Stimulated activated CD4-positive, alpha-beta T cell treated with anti-CD3 and anti-CD28 coated beads, Interleukin-12 subunit alpha, Interleukin-12 subunit beta, amount 100 ng/mL, for 24 hours (primary cell): ENCODE results near the gene IFI44.

Experiments
- DNase-seq, 2 experiments: peaks; one replicate each; pipeline ENCODE4 v3.0.0-alpha.2; 2020; ENCODE audit warnings: low read depth in 2 of 2

IFI44 gene, protein sequence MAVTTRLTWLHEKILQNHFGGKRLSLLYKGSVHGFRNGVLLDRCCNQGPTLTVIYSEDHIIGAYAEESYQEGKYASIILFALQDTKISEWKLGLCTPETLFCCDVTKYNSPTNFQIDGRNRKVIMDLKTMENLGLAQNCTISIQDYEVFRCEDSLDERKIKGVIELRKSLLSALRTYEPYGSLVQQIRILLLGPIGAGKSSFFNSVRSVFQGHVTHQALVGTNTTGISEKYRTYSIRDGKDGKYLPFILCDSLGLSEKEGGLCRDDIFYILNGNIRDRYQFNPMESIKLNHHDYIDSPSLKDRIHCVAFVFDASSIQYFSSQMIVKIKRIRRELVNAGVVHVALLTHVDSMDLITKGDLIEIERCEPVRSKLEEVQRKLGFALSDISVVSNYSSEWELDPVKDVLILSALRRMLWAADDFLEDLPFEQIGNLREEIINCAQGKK

DNA sequence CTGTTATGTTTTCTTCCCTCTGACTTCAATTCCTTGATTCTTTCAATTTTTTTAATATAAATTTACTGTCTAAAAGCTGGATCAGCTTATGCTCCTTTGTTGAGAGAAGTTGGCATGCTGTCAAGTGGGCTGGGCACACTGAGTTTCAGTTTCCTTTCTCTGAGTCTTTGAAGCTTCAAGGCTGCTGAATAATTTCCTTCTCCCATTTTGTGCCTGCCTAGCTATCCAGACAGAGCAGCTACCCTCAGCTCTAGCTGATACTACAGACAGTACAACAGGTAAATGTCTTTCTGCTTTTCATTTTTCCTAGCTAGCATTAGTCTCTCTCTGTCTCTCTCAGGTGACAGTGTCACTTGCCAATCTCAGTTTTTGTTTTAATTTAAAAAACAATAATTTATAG is at the start of gene IFI44:
Gene IFI44, plus strand, starts transcription at position 204 of the 400 bp plus-strand sequence. CDS start 365 bp downstream, outside the sequence.
- DNase-seq: peak; percentile 35 to 60

DNA sequence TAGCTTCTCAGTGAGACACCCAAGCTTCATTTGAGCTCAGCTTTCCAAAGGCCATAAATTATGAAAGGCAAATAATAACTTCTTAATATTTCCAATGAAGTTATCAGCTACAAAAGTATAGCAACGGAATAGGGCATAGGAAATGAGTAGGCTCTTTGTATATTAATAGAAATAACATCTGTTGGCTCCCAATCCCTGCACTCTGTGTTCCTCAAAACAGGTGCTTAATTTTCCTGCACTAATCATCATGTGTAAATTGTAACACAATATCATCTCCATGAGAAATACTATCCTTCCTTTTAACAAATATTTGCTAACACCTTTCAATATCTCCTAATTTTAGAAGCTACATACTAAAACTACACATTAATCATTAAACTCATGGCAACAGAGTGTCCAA is 48.6 kb upstream of the IFI44 start:
- no peak for DNase-seq

DNA sequence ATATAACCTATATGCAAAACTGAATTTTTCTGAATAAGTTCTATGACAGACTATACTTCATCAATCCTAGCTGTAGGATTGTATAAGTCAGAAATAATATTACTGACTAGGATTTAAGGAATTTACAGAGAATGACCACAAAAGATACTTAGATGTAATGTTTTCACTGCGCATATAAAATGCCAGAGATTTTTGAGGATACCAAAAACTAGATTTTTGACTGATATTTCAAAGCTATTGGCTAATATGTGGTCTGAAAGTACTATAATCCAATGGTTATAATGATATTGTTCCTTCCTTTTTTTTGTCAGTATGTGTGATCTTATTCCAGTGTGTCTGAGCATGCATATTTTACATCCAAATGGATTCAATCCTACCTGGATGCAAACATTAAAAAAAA is 46.4 kb upstream of the IFI44 start:
- no peak for DNase-seq

DNA sequence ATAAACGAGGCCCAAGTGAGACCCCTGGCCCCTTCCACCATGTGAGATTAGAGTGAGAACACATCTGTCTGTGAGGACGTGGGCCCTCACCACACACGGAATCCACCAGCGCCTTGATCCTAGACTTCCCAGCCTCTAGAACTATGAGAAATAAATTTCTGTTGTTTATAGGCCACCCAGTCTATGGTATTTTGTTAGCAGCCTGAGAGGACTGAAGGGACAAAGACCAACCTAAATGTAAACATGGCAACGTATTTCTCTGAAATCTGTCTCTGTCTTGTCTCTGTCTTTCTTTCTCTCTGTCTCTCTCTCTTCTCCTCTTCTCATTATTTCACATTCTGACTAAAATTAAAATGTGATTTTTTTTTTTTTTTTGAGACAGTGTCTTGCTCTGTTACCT is 45.0 kb upstream of the IFI44 start:
- DNase-seq: no peak

DNA sequence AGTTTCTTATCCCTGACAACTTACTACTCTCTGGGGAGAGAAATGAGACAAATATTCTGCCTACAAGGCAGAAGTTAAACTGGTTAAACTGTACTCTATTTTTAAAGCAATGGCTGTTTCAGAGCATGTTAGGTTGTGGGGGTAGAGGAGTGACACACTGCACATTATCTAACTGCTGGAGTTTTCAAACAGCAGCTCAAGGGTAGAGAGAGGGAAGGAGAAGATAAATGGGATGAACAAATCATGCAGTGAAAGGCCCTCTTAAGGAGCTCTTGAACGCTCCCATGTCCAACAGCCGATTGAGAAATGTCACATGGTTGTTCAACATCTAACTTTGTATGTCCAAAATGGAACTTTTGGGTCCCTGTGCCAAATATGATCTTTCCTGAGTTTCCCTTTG is 43.4 kb upstream of the IFI44 start:
- no peak for DNase-seq

DNA sequence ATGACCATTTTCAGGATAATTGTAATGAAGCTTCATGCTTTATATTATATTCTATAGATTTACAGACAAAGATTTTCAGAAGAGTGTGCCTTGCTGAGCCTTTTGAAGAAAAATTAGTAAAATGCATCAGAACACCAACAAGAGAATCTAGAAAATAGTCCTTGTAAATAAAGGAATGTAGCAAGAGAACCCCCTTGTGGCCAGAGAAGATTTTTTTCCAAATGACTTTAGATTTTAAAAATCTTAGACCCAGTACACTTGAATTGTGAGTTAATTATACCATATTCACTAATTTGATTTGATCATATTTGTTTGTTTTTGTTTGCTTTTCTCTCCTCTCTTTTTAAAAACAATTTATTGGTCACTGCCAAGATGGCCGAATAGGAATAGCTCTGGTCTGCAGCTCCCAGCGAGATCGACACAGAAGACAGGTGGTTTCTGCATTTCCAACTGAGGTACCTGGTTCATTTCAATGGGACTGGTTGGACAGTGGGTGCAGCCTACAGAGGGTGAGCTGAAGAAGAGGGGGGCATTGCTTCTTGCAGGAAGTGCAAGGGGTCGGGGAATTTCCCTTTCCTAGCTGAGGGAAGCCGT is 42.2 kb upstream of the IFI44 start:
- DNase-seq: no peak

DNA sequence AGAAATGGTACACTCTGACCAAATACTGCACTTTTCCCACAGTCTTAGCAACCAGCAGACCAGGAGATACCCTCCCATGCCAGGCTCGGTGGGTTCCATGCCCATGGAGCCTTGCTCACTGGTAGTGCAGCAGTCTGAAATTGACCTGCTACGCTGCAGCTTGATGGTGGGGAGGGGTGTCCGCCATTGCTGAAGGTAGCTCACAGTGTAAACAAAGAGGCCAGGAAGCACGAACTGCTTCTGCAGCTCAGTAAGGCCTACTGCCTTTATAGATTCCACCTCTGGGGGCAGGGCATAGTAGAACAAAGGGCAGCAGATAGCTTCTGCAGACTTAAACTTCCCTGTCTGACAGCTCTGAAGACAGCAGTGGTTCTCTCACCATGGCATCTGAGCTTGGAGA is 41.7 kb upstream of the IFI44 start:
- no peak for DNase-seq

DNA sequence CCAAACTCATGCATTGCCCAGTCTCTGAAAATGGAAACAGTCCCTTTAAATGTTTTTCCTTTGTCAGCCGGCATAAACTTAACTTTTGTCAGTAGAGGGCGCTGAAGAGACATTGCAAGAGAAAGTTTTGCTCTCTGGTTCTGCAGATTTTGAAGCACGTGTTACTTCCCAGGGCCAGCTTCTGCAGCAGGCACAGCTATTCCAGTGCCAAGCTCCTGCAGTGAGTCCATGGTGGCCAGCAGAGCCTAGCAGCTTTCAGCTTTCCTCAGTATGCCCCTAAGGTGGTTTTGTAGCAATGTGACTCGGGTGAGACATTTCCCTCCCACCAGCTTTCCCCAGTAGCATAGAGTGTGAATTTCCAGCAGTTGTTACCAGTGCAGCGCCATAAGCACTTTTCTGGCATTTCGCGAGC is 32.0 kb upstream of the IFI44 start:
- DNase-seq: peak; percentile 10 to 19

DNA sequence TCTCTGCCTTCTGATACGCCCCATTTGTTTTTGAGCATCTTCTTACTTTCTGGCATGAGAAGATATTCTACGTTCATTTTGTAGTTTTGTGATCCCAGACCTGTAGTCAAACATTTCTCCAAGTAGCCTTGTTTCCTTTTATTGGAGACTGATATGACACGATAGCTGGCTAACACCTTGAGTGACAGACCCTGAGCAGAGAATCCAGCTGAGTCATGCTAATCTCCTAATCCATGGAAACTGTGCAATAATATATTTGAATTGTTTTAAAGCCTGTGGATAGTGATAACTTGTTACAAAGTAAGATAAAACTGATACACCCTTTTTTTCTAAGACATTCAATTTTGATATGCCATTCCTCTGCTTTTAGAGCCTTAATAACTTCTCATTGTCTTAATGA is 30.6 kb upstream of the IFI44 start:
- DNase-seq: no peak

DNA sequence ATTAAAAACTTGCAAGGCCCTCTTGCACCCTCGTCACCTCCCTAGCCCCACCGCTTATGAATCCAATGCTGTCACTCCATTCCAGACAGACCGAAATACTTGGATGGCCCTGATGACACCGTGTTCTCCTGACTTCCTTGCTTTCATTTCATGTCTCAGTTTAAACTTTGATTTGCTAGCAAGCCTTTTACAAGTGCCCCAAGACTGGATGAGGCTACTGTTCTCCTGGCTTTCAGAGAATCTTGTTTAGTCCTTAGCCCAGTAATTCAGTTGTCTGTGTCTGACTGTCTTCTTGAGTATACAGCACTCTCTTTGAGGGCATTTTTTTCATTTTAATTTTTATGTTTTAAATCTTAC is 30.2 kb upstream of the IFI44 start:
- no peak for DNase-seq

DNA sequence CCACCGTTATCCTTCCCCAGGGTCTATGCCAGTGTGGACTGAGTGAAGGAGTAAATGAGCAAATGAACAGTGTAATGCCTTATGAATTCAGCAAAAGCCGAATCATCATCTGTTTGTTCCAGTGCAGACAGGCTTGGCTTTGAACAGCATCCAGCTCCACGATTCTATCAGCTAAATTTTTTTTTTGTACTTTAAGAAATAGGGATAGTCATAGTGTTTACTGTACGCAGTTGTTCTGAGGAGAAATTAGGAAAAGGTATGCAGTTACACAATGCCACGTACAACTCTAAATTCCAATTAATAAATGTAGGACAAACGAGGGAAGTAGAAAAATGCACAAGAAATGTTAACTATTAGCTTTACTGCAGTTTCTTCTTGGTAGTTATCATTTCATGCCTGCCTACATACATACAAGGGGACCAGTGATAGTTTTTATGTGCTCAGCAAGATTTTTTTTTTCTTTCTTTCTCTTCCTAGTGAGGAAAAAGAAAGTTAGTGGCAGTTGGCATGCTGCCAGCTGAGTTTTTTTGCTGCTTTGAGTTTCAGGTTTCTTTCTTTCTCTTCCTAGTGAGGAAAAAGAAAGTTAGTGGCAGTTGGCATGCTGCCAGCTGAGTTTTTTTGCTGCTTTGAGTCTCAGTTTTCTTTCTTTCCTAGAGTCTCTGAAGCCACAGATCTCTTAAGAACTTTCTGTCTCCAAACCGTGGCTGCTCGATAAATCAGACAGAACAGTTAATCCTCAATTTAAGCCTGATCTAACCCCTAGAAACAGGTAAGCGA is 29.6 kb upstream of the IFI44 start, which contains the start of gene IFI44L:
Gene IFI44L, plus strand, starts transcription at position 646 of the 777 bp plus-strand sequence. CDS start 7,468 bp downstream, outside the sequence.
- peak; percentile 43 to 46 for DNase-seq

DNA sequence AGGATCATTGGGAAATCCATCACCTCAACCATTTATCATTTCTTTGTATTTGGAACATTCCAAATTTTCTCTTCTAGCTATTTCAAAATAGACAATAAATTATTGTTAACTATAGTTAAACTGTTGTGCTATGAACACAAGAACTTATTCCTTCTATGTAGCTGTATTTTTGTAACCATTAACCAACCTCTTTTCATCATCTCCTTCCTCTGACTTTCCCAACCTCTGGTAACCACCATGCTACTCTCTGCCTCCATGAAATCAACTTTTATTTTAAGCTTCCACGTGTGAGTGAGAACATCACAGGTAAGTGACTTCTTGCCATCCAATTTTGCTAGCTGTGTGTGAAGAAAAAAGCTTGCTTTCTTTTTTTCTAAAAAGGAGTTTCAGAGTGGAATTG is 29.0 kb upstream of the IFI44 start:
- no peak for DNase-seq

DNA sequence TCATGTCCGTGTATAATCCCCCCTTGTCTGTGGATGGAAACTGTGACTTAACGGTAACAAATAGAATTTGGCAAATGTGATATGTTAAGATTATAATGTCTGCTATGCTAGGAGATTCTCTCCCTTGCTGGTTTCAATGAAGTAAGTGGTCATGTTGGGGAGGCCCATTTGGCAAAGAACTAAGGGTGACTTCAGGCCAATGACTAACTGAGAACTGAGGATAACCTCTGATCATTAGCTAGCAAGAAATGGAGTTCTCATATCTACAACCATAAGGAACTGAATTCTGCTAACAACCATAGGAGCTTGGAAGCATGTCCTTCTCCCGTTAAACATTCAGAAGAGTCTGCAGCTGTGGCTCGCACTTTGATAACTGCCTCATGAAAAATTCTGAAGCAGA is 27.1 kb upstream of the IFI44 start:
- no peak for DNase-seq

DNA sequence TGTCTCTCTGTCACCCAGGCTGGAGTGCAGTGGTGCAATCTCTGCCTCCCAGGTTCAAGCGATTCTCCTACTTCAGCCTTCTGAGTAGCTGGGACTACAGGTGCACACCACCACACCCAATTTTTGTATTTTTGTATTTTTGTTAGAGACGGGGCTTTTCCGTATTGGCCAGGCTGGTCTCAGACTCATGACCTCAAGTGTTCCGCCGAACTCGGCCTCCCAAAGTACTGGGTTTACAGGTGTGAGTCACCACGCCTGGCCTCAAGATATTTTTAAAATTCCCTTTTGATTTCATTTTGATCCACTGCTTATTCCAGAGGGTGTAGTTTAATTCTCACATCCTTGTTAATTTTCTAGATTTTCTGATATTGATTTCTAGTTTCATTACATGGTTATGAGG is 25.6 kb upstream of the IFI44 start:
- DNase-seq: no peak

DNA sequence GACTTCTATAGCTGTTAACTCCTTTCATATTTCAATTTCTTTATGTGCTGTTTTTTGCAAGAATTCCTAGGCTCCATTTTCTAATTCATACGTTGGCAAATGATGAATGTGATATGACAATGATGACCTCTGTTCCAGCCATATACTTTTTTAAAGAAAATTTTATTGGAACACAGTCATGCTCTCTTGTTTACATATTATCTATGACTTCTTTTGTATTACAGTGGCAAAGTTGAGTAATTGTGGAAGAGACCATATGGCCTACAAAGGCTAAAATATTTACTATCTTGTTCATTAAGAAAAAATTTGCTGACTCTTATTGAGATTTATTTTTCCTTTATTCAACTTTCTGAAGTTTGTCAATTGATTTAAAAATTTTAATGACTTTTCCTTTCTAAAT is 22.3 kb upstream of the IFI44 start:
- DNase-seq: no peak

DNA sequence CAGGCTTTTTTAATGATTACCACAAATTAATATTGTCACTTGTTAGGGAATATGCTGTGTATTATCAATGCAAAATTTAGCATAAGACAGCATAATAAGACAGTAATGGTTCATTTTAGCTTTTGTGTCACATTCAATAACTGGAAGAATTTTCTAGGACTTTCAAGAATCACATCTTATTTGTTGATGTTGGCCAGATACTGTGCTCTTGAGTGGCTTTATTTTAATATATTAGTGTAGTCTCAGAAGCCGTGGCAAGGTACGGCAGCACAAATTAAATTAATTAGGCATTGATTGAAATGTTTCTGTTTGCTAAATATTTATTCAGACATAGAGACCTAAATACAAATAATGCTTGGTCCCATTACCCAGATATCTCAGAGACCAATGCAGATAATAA is 19.0 kb upstream of the IFI44 start:
- no peak for DNase-seq

DNA sequence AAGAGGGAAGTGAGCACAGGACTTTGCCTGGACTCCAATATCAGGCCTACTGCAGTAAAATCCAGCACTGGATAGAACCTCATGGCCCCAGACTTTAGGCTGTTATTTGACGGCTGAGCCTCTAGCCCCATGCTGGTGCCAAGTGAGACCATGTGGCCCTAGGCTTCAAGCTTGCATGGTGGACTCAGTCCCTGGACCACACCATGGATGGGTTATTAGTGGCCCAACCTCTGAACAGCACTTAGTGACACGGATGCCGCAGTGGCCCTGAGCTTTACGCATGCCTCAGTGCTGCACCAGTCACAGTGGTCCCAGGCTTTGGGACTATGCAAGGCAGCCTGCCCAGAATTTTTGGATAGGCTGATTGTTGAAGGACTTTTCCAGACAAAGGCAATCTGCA is 16.4 kb upstream of the IFI44 start:
- DNase-seq: no peak

DNA sequence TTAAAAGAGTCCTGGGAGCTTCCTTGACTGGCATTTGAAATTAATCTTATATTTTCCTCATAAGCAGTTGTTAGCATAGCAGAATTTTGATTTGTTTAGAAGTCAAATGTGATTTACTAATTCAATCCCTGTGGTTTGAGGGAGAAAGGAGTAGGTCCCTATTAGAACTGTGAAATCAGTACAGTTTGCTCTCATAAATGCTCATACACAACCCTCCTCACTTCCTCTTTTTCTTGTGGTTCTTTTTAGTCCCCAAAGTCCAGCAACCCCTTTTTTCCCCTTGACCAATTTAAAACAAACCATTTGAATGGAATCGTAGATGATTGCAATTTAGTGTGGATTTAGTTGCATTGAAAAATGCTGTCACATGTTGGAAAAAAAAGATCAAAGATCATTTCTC is 9.2 kb upstream of the IFI44 start:
- no peak for DNase-seq

DNA sequence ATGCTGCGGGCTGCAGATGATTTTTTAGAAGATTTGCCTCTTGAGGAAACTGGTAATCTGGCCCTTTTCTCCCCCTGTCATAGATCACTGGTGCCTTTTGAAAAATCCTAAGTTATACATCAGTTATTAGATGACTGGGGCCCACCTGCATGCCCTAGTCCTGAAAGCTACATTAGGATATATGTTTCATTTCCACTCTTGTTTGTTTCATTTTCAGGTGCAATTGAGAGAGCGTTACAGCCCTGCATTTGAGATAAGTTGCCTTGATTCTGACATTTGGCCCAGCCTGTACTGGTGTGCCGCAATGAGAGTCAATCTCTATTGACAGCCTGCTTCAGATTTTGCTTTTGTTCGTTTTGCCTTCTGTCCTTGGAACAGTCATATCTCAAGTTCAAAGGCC is 8.1 kb upstream of the IFI44 start:
- DNase-seq: no peak

DNA sequence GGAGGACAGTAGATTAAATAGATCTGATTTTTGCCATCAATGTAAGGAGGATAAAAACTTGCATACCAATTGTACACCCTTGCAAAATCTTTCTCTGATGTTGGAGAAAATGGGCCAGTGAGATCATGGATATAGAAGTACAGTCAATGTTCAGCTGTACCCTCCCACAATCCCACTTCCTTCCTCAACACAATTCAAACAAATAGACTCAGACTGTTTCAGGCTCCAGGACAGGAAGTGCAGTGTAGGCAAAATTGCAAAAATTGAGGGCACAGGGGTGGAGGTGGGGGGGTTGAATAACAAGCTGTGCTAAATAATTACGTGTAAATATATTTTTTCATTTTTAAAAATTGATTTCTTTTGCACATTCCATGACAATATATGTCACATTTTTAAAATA is 3.9 kb upstream of the IFI44 start:
- no peak for DNase-seq

DNA sequence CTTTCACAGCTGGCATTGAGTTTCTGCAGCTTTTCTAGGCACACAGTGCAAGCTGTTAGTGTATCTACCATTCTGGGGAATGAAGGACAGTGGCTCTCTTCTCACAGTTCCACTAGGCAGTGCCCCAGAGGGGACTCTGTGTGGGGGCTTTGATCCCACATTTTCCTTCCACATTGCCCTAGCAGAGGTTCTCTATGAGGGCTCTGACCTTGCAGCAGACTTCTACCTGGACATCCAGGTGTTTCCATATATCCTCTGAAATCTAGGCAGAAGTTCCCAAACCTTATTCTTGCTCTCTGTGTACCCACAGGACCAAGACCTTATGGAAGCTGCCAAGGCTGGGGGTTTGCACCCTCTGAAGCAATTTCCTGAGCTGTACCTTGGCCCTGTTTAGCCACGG is 2.4 kb upstream of the IFI44 start:
- no peak for DNase-seq

DNA sequence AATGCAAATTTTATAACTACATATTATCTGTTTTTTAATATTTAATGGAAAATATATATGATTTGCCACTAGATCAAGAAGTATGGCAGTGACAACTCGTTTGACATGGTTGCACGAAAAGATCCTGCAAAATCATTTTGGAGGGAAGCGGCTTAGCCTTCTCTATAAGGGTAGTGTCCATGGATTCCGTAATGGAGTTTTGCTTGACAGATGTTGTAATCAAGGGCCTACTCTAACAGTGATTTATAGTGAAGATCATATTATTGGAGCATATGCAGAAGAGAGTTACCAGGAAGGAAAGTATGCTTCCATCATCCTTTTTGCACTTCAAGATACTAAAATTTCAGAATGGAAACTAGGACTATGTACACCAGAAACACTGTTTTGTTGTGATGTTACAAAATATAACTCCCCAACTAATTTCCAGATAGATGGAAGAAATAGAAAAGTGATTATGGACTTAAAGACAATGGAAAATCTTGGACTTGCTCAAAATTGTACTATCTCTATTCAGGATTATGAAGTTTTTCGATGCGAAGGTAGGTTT is 556 bp downstream of the IFI44 start:
- no peak for DNase-seq
